Natural killer cell treated with Interleukin-12 subunit alpha and Interleukin-12 subunit beta and Interleukin-15 and Interleukin-18, amount 100 ng/mL, for 72 hours (primary cell): Measurements from ENCODE around the gene DMP1. TPM values are rescaled to one million over a fixed set of nuclear protein-coding genes. Genes with fewer than 3 reads are reported as not detected.

Source experiments
- ATAC-seq, 2 donors: fragments of 150-1000 bp; cut with Tn5 transposase in 1 of 2; sonication (Bioruptor Pico), chemical (Tn5 transposase) in 1 of 2; 2 replicates each; pipeline ENCODE4 v1.10.0; 2021
- DNase-seq: peaks from one replicate; pipeline ENCODE4 v3.0.0; 2022; ENCODE audit warnings: low spot score
- H3K27ac Mint-ChIP-seq, 2 donors: 1 replicate in 1 of 2; 2 replicates in 1 of 2; pipeline ENCODE4 v1.8.0; 2022; ENCODE audit warnings: mixed read lengths in 2 of 2, mild to moderate bottlenecking in 1 of 2, moderate library complexity in 1 of 2
- H3K27me3 Mint-ChIP-seq, 2 donors: 1 replicate in 1 of 2; 2 replicates in 1 of 2; pipeline ENCODE4 v1.8.0; 2022; ENCODE audit warnings: mixed read lengths in 2 of 2
- H3K36me3 Mint-ChIP-seq: one replicate; pipeline ENCODE4 v1.8.0; 2022; ENCODE audit warnings: mixed read lengths
- H3K4me1 Mint-ChIP-seq, 2 donors: 1 replicate in 1 of 2; 2 replicates in 1 of 2; pipeline ENCODE4 v1.8.0; 2022; ENCODE audit warnings: low read depth in 2 of 2, mixed read lengths in 2 of 2, mild to moderate bottlenecking in 1 of 2
- H3K4me3 Mint-ChIP-seq: one replicate; pipeline ENCODE4 v1.8.0; 2022; ENCODE audit warnings: mixed read lengths
- H3K9me3 Mint-ChIP-seq: 2 replicates; pipeline ENCODE4 v1.8.0; 2022; ENCODE audit warnings: mixed read lengths
- total RNA-seq, 2 donors: library from RNA; stranded (reverse); gene quantifications; one replicate each; pipeline ENCODE4 v1.2.3, GENCODE V29; 2022

Gene DMP1
- not detected for total RNA-seq

DNA sequence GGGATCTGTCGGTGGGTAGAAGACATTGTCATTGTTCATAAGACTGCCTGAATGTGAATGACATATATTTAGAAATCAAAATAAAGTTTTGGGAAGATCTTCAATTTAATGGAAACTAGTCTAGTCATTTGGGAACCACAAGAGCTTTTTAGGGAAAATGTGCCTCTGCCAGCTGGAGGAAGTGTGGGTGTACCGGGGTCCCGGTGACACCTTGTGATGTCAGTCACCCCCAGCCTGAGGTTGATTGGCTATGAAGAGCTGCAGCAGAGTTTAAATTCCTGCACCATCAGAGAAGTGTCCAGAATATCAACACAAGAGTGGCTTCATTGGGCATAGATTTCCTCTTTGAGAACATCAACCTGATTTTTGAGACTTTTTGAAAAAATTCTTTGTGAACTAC lies at the start of gene DMP1:
Gene DMP1 (plus strand): TSS at position 301 of the 400 bp plus-strand sequence. CDS start 6,213 bp downstream, outside the sequence.
- no peak for DNase-seq
- H3K4me1 Mint-ChIP-seq: no peaks in the 10 kb centered on the region
- no peaks in the 10 kb centered on the region for H3K36me3 Mint-ChIP-seq

GRCh38 chr4:87601361-87601760 lies 48.7 kb upstream of the DMP1 start:
- no peak overlapping the region for H3K4me3 Mint-ChIP-seq
- no peaks in the 10 kb centered on the region for H3K36me3 Mint-ChIP-seq
- DNase-seq: no peak
- no peaks in the 10 kb centered on the region for H3K4me1 Mint-ChIP-seq
- ATAC-seq: no peak
- no peak overlapping the region for H3K27ac Mint-ChIP-seq
- peaks cover 6 to 37% of the 10 kb centered on the region in 2 donors for H3K27me3 Mint-ChIP-seq
- no peaks in the 10 kb centered on the region for H3K9me3 Mint-ChIP-seq

More for the DNA sequence above, at the start of gene DMP1:
- peaks cover 7 to 36% of the 10 kb centered on the region in 2 donors for H3K27me3 Mint-ChIP-seq
- H3K9me3 Mint-ChIP-seq: no peaks in the 10 kb centered on the region
- no peak within 1 kb of the TSS for H3K4me3 Mint-ChIP-seq
- no peak for ATAC-seq
- no peak within 1 kb of the TSS for H3K27ac Mint-ChIP-seq

DNA sequence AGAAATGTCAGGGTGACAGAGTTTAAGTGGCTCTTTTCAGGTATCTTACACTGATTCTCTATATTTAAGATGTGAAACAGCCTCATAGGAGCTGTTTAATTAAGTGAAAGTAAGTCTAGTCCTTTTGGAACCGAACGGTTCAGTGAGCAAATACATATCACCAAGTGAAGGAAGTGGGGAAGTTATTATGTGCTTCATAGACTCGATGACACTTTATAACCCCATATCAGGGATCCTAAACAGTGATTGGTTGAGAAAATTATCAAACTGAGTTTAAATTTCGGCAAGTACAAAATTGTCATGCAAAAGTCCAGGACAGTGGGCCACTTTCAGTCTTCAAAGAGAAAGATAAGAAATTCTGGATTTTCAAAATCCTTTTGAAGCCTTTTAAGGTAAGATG lies 41.9 kb upstream of the DMP1 start, which contains the start of gene DSPP:
Gene DSPP (plus strand): TSS at position 301 of the 400 bp plus-strand sequence. CDS start 2,380 bp downstream, outside the sequence.
- Mint-ChIP-seq H3K27me3 (peaks cover 0 to 8% of the 10 kb centered on the region in 2 donors), H3K4me3 (no peak within 1 kb of the TSS), H3K36me3 (no peaks in the 10 kb centered on the region), H3K27ac (no peak within 1 kb of the TSS), H3K9me3 (no peaks in the 10 kb centered on the region), H3K4me1 (no peaks in the 10 kb centered on the region)
- DNase-seq (no peak), ATAC-seq (no peak)

DNA sequence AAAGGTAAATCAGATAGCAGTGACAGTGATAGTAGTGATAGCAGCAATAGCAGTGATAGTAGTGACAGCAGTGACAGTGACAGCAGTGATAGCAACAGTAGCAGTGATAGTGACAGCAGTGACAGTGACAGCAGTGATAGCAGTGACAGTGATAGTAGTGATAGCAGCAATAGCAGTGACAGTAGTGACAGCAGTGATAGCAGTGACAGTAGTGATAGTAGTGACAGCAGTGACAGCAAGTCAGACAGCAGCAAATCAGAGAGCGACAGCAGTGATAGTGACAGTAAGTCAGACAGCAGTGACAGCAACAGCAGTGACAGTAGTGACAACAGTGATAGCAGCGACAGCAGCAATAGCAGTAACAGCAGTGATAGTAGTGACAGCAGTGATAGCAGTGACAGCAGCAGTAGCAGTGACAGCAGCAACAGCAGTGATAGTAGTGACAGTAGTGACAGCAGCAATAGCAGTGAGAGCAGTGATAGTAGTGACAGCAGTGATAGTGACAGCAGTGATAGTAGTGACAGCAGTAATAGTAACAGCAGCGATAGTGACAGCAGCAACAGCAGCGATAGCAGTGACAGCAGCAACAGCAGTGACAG lies 35.7 kb upstream of the DMP1 start:
- Mint-ChIP-seq H3K4me1 (no peaks in the 10 kb centered on the region), H3K27ac (no peak overlapping the region), H3K27me3 (peaks cover 0 to 6% of the 10 kb centered on the region in 2 donors), H3K36me3 (no peaks in the 10 kb centered on the region), H3K9me3 (no peaks in the 10 kb centered on the region), H3K4me3 (no peak overlapping the region)
- ATAC-seq (no peak), DNase-seq (no peak)

- Mint-ChIP-seq H3K4me1 (no peaks in the 10 kb centered on the region), H3K36me3 (no peaks in the 10 kb centered on the region)
- no peak for DNase-seq
Observed at GRCh38 chr4:87616268-87616667, 33.8 kb upstream of the DMP1 start.

GRCh38 chr4:87620086-87620485 lies 30.0 kb upstream of the DMP1 start:
- Mint-ChIP-seq H3K9me3 (no peaks in the 10 kb centered on the region), H3K27me3 (peaks cover 6 to 10% of the 10 kb centered on the region in 2 donors), H3K4me1 (no peaks in the 10 kb centered on the region), H3K4me3 (no peak overlapping the region), H3K36me3 (no peaks in the 10 kb centered on the region), H3K27ac (no peak overlapping the region)
- DNase-seq (no peak), ATAC-seq (no peak)

More at GRCh38 chr4:87616268-87616667, 33.8 kb upstream of the DMP1 start:
- Mint-ChIP-seq H3K27me3 (peaks cover 5 to 6% of the 10 kb centered on the region in 2 donors), H3K4me3 (no peak overlapping the region), H3K9me3 (no peaks in the 10 kb centered on the region), H3K27ac (no peak overlapping the region)
- ATAC-seq: no peak

DNA sequence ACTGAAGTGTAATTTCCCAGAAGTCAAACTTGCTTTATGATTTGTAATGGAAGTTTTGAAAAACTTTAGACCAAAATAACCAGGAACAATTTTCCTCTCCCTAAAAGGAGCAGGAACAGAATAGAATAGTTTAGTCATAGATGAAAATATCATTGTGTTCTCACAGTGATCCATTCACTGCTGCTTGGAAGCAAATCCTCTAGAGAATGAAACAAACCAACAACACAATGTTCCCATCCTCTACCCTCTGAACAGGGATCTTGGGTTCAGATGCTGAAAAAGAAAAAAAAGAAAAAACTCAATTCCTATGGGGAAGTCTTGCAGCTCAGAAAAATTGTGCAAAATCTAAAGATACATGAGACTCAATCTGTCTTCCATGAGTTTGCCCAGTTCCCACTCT lies 29.6 kb upstream of the DMP1 start:
- H3K27ac Mint-ChIP-seq: no peak overlapping the region
- no peaks in the 10 kb centered on the region for H3K9me3 Mint-ChIP-seq
- DNase-seq (no peak), ATAC-seq (no peak)
- H3K27me3 Mint-ChIP-seq: peaks cover 6 to 10% of the 10 kb centered on the region in 2 donors
- no peaks in the 10 kb centered on the region for H3K4me1 Mint-ChIP-seq
- H3K4me3 Mint-ChIP-seq: no peak overlapping the region
- no peaks in the 10 kb centered on the region for H3K36me3 Mint-ChIP-seq

GRCh38 chr4:87622303-87622702 lies 27.8 kb upstream of the DMP1 start:
- DNase-seq (no peak), ATAC-seq (no peak)
- Mint-ChIP-seq H3K36me3 (no peaks in the 10 kb centered on the region), H3K4me3 (no peak overlapping the region), H3K27me3 (peaks cover 6 to 12% of the 10 kb centered on the region in 2 donors), H3K9me3 (no peaks in the 10 kb centered on the region), H3K27ac (no peak overlapping the region), H3K4me1 (no peaks in the 10 kb centered on the region)

- Mint-ChIP-seq H3K9me3 (no peaks in the 10 kb centered on the region), H3K4me3 (no peak overlapping the region), H3K4me1 (no peaks in the 10 kb centered on the region), H3K36me3 (no peaks in the 10 kb centered on the region), H3K27ac (no peak overlapping the region), H3K27me3 (peaks cover 0 to 15% of the 10 kb centered on the region in 2 donors)
- ATAC-seq (no peak), DNase-seq (no peak)
Observed at GRCh38 chr4:87624698-87625097, 25.4 kb upstream of the DMP1 start.

DNA sequence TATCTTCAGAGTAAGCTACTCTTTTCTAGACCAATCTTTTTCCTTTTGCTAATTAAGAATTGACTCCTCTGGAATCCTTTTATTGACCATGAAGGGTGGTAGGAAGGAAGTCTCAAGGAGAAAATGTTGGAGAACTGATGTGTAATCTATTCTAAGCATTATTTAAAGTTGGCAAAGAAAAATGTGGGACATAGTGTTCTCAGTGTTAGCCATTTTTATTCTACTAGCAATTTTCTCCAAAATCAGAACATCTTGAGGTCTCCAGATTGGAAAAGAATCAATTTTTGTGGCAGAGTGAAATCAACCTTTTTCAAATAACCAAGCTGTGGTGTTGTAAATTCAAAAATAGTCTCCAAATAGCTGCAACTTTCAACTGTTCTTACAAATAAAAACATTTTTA lies 18.4 kb upstream of the DMP1 start:
- H3K27me3 Mint-ChIP-seq: peaks cover 0 to 12% of the 10 kb centered on the region in 2 donors
- peaks cover 3% of the 10 kb centered on the region for H3K9me3 Mint-ChIP-seq
- H3K4me3 Mint-ChIP-seq: no peak overlapping the region
- H3K36me3 Mint-ChIP-seq: no peaks in the 10 kb centered on the region
- ATAC-seq: no peak
- no peak for DNase-seq
- no peaks in the 10 kb centered on the region for H3K4me1 Mint-ChIP-seq
- no peak overlapping the region for H3K27ac Mint-ChIP-seq

DNA sequence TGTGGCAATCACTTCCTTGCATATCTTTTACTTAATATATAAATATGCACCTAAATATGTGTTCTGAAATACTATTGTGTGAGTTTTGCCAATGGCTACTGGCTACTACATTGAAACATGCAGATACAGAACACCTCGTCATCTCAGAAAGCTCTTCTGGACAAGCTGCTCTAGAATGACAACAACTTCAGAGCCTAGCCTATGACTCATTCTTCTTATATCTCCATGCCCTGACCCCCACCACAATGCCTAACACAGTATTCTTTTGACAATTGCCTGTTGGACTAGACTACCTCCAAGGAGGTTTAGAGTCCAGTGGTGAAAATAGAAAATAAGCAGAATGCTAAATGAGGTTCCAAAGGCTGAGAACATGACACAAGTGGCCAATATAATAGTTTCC lies 17.6 kb upstream of the DMP1 start:
- DNase-seq (no peak), ATAC-seq (no peak)
- H3K36me3 Mint-ChIP-seq: no peaks in the 10 kb centered on the region
- peaks cover 3% of the 10 kb centered on the region for H3K9me3 Mint-ChIP-seq
- H3K4me3 Mint-ChIP-seq: no peak overlapping the region
- H3K4me1 Mint-ChIP-seq: no peaks in the 10 kb centered on the region
- H3K27ac Mint-ChIP-seq: no peak overlapping the region
- peaks cover 6 to 16% of the 10 kb centered on the region in 2 donors for H3K27me3 Mint-ChIP-seq

GRCh38 chr4:87633243-87633642 lies 16.8 kb upstream of the DMP1 start:
- Mint-ChIP-seq H3K27me3 (peaks cover 10 to 16% of the 10 kb centered on the region in 2 donors), H3K4me3 (no peak overlapping the region), H3K9me3 (peaks cover 3% of the 10 kb centered on the region), H3K36me3 (no peaks in the 10 kb centered on the region), H3K4me1 (no peaks in the 10 kb centered on the region), H3K27ac (no peak overlapping the region)
- DNase-seq (no peak), ATAC-seq (no peak)

- H3K4me1 Mint-ChIP-seq: no peaks in the 10 kb centered on the region
- peaks cover under 1 to 17% of the 10 kb centered on the region in 2 donors for H3K27me3 Mint-ChIP-seq
- no peak for ATAC-seq
Observed at GRCh38 chr4:87644286-87644685, 5.8 kb upstream of the DMP1 start.

GRCh38 chr4:87650938-87651337 lies 858 bp downstream of the DMP1 start:
- Mint-ChIP-seq H3K4me3 (no peak overlapping the region), H3K9me3 (no peaks in the 10 kb centered on the region), H3K36me3 (no peaks in the 10 kb centered on the region), H3K27me3 (peaks cover 7 to 36% of the 10 kb centered on the region in 2 donors), H3K27ac (no peak overlapping the region), H3K4me1 (no peaks in the 10 kb centered on the region)
- ATAC-seq (no peak), DNase-seq (no peak)

More at GRCh38 chr4:87644286-87644685, 5.8 kb upstream of the DMP1 start:
- Mint-ChIP-seq H3K27ac (no peak overlapping the region), H3K36me3 (peaks cover under 1% of the 10 kb centered on the region), H3K9me3 (peaks cover under 1% of the 10 kb centered on the region), H3K4me3 (no peak overlapping the region)
- DNase-seq: no peak

DNA sequence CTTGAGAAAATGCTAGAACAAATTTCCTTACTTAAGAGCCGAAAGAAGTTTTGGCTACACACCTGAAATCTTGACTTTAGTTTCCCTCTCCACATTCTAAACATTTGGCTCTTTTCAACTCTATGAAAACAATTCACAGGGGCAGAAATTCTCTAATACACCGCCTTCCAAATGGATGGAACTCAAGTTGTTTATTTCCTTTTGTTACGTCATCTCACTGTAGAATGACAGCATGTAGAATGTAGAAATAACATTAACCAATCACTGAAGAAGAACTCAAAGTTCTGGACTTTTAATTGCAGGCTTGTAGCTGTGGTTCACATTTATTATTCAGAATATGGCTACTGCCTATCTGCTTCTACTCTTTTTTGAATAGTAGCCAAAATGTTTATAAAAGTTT lies 1.9 kb downstream of the DMP1 start:
- Mint-ChIP-seq H3K9me3 (no peaks in the 10 kb centered on the region), H3K4me3 (no peak overlapping the region), H3K36me3 (no peaks in the 10 kb centered on the region), H3K27ac (no peak overlapping the region), H3K4me1 (no peaks in the 10 kb centered on the region), H3K27me3 (peaks cover 7 to 36% of the 10 kb centered on the region in 2 donors)
- ATAC-seq (no peak), DNase-seq (no peak)
